GM12878 (cell line): Measurements from ENCODE around the gene C9orf50. TPM values are rescaled to one million over a fixed set of nuclear protein-coding genes. Genes with fewer than 3 reads are reported as not detected.

Experiments used
- ATAC-seq: fragments of 200-7000 bp; cut with Tn5 transposase; 3 replicates; pipeline ENCODE4 v1.9.1; 2020; ENCODE audit warnings: mild to moderate bottlenecking, moderate library complexity
- BruUV-seq: library from RNA; stranded (reverse); fragments of 400-500 nt; replicated peaks from 2 replicates; lab custom pipeline; 2021; lab: Mats Ljungman, UMichigan
- CTCF ChIA-PET: fragments of 300-600 bp; sonication (Branson Sonifier 250); formaldehyde crosslinking; extraction: SDS; loops from one replicate; lab custom pipeline; 2021; ENCODE audit warnings: inconsistent platforms; lab: Yijun Ruan, JAX
- POLR2A ChIA-PET: fragments of 350-600 bp; formaldehyde crosslinking; extraction: SDS; loops from one replicate; lab custom pipeline; 2021; ENCODE audit warnings: inconsistent platforms; lab: Charles Lee
- RAD21 ChIA-PET: fragments of 300-600 bp; sonication (Branson Sonifier 250); formaldehyde crosslinking; loops from one replicate; lab custom pipeline; 2023; ENCODE audit warnings: antibody characterized with exemption; ENCODE audit not compliant: unreplicated experiment; lab: Charles Lee
- SMC1A ChIA-PET: fragments of 300-600 bp; sonication (Branson Sonifier 250); formaldehyde crosslinking; loops from one replicate; lab custom pipeline; 2023; ENCODE audit not compliant: unreplicated experiment, uncharacterized antibody; lab: Charles Lee
- DNase-seq: peaks from one replicate; pipeline ENCODE4 v3.0.0-alpha.2; 2011; ENCODE audit warnings: low read depth, low spot score
- FAIRE-seq: peaks from 3 replicates; lab custom pipeline; 2011; peaks lifted over from hg19 to GRCh38; lab: Jason Lieb, UNC
- H2AFZ ChIP-seq: 2 replicates; pipeline ENCODE4 v1.6.0; 2011; ENCODE audit warnings: low read depth, low read length, control low read depth; ENCODE audit not compliant: control insufficient read depth
- H3K27ac ChIP-seq: 2 replicates; pipeline ENCODE4 v1.5.1; 2011; ENCODE audit warnings: control low read depth; ENCODE audit not compliant: control insufficient read depth, insufficient read depth
- H3K27me3 ChIP-seq, 2 experiments: replicated peaks in 1 of 2; 2 replicates each; pipeline versions ENCODE4 v1.6.0 to v1.6.1; 2011; ENCODE audit warnings: low read length in 1 of 2; ENCODE audit not compliant: control insufficient read depth in 2 of 2, insufficient read depth in 2 of 2
- H3K36me3 ChIP-seq, 2 experiments: 2 replicates each; pipeline ENCODE4 v1.5.1; 2011; ENCODE audit warnings: low read length in 1 of 2; ENCODE audit not compliant: control insufficient read depth in 2 of 2, insufficient read depth in 2 of 2
- H3K4me1 ChIP-seq: 2 replicates; pipeline ENCODE4 v1.6.1; 2011; ENCODE audit warnings: mild to moderate bottlenecking, low read length, moderate library complexity, mixed read lengths; ENCODE audit not compliant: control insufficient read depth, insufficient read depth
- H3K4me2 ChIP-seq: 2 replicates; pipeline ENCODE4 v1.6.0; 2011; ENCODE audit warnings: control low read depth; ENCODE audit not compliant: control insufficient read depth, insufficient read depth
- H3K4me3 ChIP-seq: fragments of 200-600 bp; sonication (generic); 2 replicates; pipeline ENCODE4 v1.5.1; 2016
- H3K79me2 ChIP-seq: 2 replicates; pipeline ENCODE4 v1.6.0; 2011; ENCODE audit warnings: low read length; ENCODE audit not compliant: control insufficient read depth, insufficient read depth
- H3K9ac ChIP-seq: 2 replicates; pipeline ENCODE4 v1.8.0; 2011; ENCODE audit warnings: low read length, control low read depth, mixed read lengths; ENCODE audit not compliant: control insufficient read depth, insufficient read depth
- H3K9me3 ChIP-seq: replicated peaks from 3 replicates; pipeline ENCODE4 v1.5.1; 2011; ENCODE audit warnings: mild to moderate bottlenecking, low read length; ENCODE audit not compliant: control insufficient read depth, insufficient read depth
- H4K20me1 ChIP-seq: 2 replicates; pipeline ENCODE4 v1.6.0; 2011; ENCODE audit not compliant: control insufficient read depth, insufficient read depth
- CBFB ChIP-seq: IDR thresholded peaks from 2 replicates; pipeline ENCODE4 v1.6.1; 2016; ENCODE audit warnings: antibody characterized with exemption, low read depth
- CHD2 ChIP-seq: IDR thresholded peaks from 2 replicates; pipeline ENCODE4 v1.6.1; 2011; ENCODE audit warnings: low read depth, low read length, improper control_type of control experiment, borderline replicate concordance
- E4F1 ChIP-seq: fragments of 450-650 bp; IDR thresholded peaks from 2 replicates; pipeline ENCODE4 v1.6.1; 2018; ENCODE audit warnings: borderline replicate concordance, mild to moderate bottlenecking; ENCODE audit not compliant: partially characterized antibody
- EED ChIP-seq: sonication (generic); IDR thresholded peaks from 2 replicates; pipeline ENCODE4 v1.6.1; 2016; ENCODE audit warnings: antibody characterized with exemption, low read depth
- EP300 ChIP-seq, 2 experiments: fragments of 150-350 bp in 1 of 2; IDR thresholded peaks; 2 replicates each; pipeline ENCODE4 v1.6.1; 2011 to 2012; ENCODE audit warnings: low read depth in 2 of 2, low read length in 2 of 2, borderline replicate concordance in 1 of 2, improper control_type of control experiment in 1 of 2, inconsistent platforms in 1 of 2; ENCODE audit not compliant: control insufficient read depth in 1 of 2
- HDAC6 ChIP-seq: fragments of 200-600 bp; sonication (generic); IDR thresholded peaks from one replicate; pipeline ENCODE4 v1.8.0; 2017; ENCODE audit warnings: antibody characterized with exemption; ENCODE audit not compliant: unreplicated experiment
- IKZF2 ChIP-seq, 2 experiments: fragments of 450-650 bp; IDR thresholded peaks; 2 replicates each; pipeline ENCODE4 v1.6.1; 2017; ENCODE audit warnings: mild to moderate bottlenecking in 2 of 2, moderate library complexity in 2 of 2
- KDM1A ChIP-seq: fragments of 200-600 bp; sonication (generic); IDR thresholded peaks from 2 replicates; pipeline ENCODE4 v1.6.1; 2016; ENCODE audit warnings: borderline replicate concordance
- NR2F1 ChIP-seq: fragments of 450-650 bp; conservative IDR thresholded peaks from 2 replicates; pipeline ENCODE4 v1.6.1; 2017; ENCODE audit warnings: mild to moderate bottlenecking
- PAX5 ChIP-seq: IDR thresholded peaks from 2 replicates; pipeline ENCODE4 v1.6.1; 2011; ENCODE audit warnings: low read depth, low read length, borderline replicate concordance
- SIX5 ChIP-seq: IDR thresholded peaks from 2 replicates; pipeline ENCODE4 v1.6.1; 2011; ENCODE audit warnings: mild to moderate bottlenecking, low read depth, low read length, moderate library complexity; ENCODE audit not compliant: severe bottlenecking
- SREBF2 ChIP-seq: IDR thresholded peaks from 2 replicates; pipeline ENCODE4 v1.6.1; 2012; ENCODE audit warnings: mild to moderate bottlenecking, low read length
- ZNF207 ChIP-seq: fragments of 450-650 bp; IDR thresholded peaks from 2 replicates; pipeline ENCODE4 v1.6.1; 2014; ENCODE audit warnings: antibody characterized with exemption, mild to moderate bottlenecking, borderline replicate concordance
- ZNF217 ChIP-seq: fragments of 450-650 bp; IDR thresholded peaks from 2 replicates; pipeline ENCODE4 v1.6.1; 2017; ENCODE audit warnings: antibody characterized with exemption, mild to moderate bottlenecking
- ZNF274 ChIP-seq: IDR thresholded peaks from one replicate; pipeline ENCODE4 v1.8.0; 2011; ENCODE audit not compliant: insufficient read length, insufficient read depth
- WGBS: methylation state at CpG from one replicate; pipeline ENCODE4 v1.1.6; 2016; ENCODE audit warnings: low lambda C conversion rate; ENCODE audit not compliant: insufficient replicate concordance, insufficient coverage; ENCODE audit errors: missing lambda C conversion rate; 5-methylcytosine and 5-hydroxymethylcytosine counted together
- in situ Hi-C: fragments of 300-500 bp; cut with MboI; formaldehyde crosslinking; loops from 9 replicates; pipeline ENCODE4 v1.14.3; 2018; ENCODE audit warnings: mixed read lengths
- intact Hi-C: fragments of 100-400 bp; cut with micrococcal nuclease; formaldehyde crosslinking; loops from one replicate; pipeline ENCODE4 v1.14.2; 2022; ENCODE audit not compliant: unreplicated experiment
- polyA plus RNA-seq, 11 experiments: library from polyadenylated mRNA; depleted of rRNA in 4 of 11; unstranded in 6 of 11; stranded (reverse) in 5 of 11; fragments of >200 nt; fragmentation: Nextera tagmentation in 4 of 11; fragmentation: Illumina TruSeq in 1 of 11; extraction: Ambion mirVana in 4 of 11; extraction: Trizol in 1 of 11; gene quantifications; 1 replicate in 1 of 11; 2 replicates in 10 of 11; pipeline versions ENCODE4 v1.2.1 to v1.2.3, GENCODE V29; 2011 to 2016; ENCODE audit warnings: inconsistent platforms in 2 of 11, missing spikeins in 2 of 11, low read depth in 1 of 11
- total RNA-seq, 4 experiments: library from RNA; depleted of rRNA in 3 of 4; stranded (reverse); fragments of >200 nt in 3 of 4; fragmentation: Illumina TruSeq in 1 of 4; extraction: Trizol in 1 of 4; gene quantifications; 2 replicates each; pipeline versions ENCODE4 v1.2.1 to v1.2.3, GENCODE V29; 2013 to 2021
- TF ChIP-seq, protein P1 (sequence below): IDR thresholded peaks from 2 replicates; pipeline ENCODE4 v1.6.1; 2012; ENCODE audit warnings: low read depth, low read length, improper control_type of control experiment
- TF ChIP-seq, protein P2 (sequence below): fragments of 450-650 bp; conservative IDR thresholded peaks from 2 replicates; pipeline ENCODE4 v1.6.1; 2017; ENCODE audit warnings: mild to moderate bottlenecking, moderate library complexity
- TF ChIP-seq, protein P3 (sequence below): fragments of 450-650 bp; IDR thresholded peaks from 2 replicates; pipeline ENCODE4 v1.6.1; 2017; ENCODE audit warnings: low read depth, mild to moderate bottlenecking, moderate library complexity

C9orf50 gene
- total and polyA plus RNA-seq, 10 of the 15 experiments (the other 5 are each of a cell fraction or from before 2014, with no cell fraction given): not detected

GRCh38 chr9:129582855-129583254, 38.0 kb downstream of the C9orf50 start:
- no TSS peak for BruUV-seq
- ChIA-PET POLR2A (interaction anchor here (6.1 kb wide), 1 partner anchor 14 kb away, joined by 70 read pairs; no protein-coding TSS in a partner anchor), SMC1A (interaction anchor here (0.6 to 11.0 kb wide), 3 partner anchors 14 to 43 kb away, joined by 3 to 75 read pairs (median 6); no protein-coding TSS in a partner anchor), CTCF (interaction anchor here (0.8 to 2.2 kb wide), 5 partner anchors 10 to 440 kb away, joined by 3 to 11 read pairs (median 6); no protein-coding TSS in a partner anchor), RAD21 (interaction anchor here (1.1 to 9.7 kb wide), 3 partner anchors 14 to 457 kb away, joined by 3 to 61 read pairs (median 4); no protein-coding TSS in a partner anchor)
- WGBS: 7% methylated on average over 3 of the region's 3 CpGs
- Histone ChIP-seq H3K27me3 (no peaks in the 10 kb centered on the region), H3K4me1 (peaks cover 60% of the 10 kb centered on the region), H2AFZ (no peak overlapping the region), H3K9ac (no peak overlapping the region; the same call in 1 of the 2 replicates), H4K20me1 (no peaks in the 10 kb centered on the region), H3K9me3 (peaks cover 1% of the 10 kb centered on the region; the same call in 1 of the 3 replicates), H3K36me3 (no peaks in the 10 kb centered on the region), H3K79me2 (peaks cover 3% of the 10 kb centered on the region), H3K4me3 (no peak overlapping the region), H3K27ac (no peak overlapping the region; the same call in 1 of the 2 replicates), H3K4me2 (peak overlapping the region; percentile 77)
- DNase-seq: no peak
- peak; percentile 7; the same call in 2 of the 3 replicates for ATAC-seq
- in situ Hi-C loops: no loop called here
- no peak for FAIRE-seq
- intact Hi-C loops: no loop called here
- TF ChIP-seq ZNF274 (no peak), EED (no peak), NR2F1 (peak; percentile 49; the same call in 1 of the 2 replicates), SREBF2 (no peak), PAX5 (no peak), HDAC6 (no peak), EP300 (IDR thresholded peaks at IDR 0.05; ENCODE audit: borderline replicate concordance in 1 of 2, control insufficient read depth in 1 of 2, low read depth in 2 of 2, low read length in 2 of 2) (no peak), E4F1 (no peak), ZNF217 (no peak), SIX5 (no peak), KDM1A (no peak), IKZF2 (IDR thresholded peaks at IDR 0.05) (peak in 1 of 2 experiments; percentile 30; a peak in 1 of 4 replicates), CHD2 (no peak), ZNF207 (no peak), CBFB (no peak)
- TF ChIP-seq, protein P1, sequence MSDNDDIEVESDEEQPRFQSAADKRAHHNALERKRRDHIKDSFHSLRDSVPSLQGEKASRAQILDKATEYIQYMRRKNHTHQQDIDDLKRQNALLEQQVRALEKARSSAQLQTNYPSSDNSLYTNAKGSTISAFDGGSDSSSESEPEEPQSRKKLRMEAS: no peak
- TF ChIP-seq, protein P2, sequence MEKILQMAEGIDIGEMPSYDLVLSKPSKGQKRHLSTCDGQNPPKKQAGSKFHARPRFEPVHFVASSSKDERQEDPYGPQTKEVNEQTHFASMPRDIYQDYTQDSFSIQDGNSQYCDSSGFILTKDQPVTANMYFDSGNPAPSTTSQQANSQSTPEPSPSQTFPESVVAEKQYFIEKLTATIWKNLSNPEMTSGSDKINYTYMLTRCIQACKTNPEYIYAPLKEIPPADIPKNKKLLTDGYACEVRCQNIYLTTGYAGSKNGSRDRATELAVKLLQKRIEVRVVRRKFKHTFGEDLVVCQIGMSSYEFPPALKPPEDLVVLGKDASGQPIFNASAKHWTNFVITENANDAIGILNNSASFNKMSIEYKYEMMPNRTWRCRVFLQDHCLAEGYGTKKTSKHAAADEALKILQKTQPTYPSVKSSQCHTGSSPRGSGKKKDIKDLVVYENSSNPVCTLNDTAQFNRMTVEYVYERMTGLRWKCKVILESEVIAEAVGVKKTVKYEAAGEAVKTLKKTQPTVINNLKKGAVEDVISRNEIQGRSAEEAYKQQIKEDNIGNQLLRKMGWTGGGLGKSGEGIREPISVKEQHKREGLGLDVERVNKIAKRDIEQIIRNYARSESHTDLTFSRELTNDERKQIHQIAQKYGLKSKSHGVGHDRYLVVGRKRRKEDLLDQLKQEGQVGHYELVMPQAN: no peak
- TF ChIP-seq, protein P3, sequence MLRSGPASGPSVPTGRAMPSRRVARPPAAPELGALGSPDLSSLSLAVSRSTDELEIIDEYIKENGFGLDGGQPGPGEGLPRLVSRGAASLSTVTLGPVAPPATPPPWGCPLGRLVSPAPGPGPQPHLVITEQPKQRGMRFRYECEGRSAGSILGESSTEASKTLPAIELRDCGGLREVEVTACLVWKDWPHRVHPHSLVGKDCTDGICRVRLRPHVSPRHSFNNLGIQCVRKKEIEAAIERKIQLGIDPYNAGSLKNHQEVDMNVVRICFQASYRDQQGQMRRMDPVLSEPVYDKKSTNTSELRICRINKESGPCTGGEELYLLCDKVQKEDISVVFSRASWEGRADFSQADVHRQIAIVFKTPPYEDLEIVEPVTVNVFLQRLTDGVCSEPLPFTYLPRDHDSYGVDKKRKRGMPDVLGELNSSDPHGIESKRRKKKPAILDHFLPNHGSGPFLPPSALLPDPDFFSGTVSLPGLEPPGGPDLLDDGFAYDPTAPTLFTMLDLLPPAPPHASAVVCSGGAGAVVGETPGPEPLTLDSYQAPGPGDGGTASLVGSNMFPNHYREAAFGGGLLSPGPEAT: no peak
